Measurements from ENCODE around the gene SLAMF1.
"Not testable (repeated sequence)": the region's sequence is repeated elsewhere in the genome, so short reads cannot be mapped to it uniquely, and the experiment has no call there.

The SLAMF1 gene

DNA sequence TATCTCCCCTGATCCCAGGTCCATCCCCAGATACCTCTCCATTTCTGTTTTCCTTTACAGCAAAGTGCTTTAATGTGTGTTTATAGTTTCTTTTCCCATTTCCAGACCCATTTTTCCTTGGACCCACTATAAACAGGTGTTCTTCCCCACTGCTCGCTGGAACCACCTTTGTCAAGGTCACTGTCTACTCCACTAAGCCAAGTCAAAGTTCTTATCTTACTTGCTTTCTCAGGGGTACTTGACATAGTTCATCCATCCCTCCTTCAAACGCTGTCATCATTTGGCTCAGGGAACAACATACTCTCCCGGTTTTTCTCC lies 8.3 kb downstream of the SLAMF1 start:
- no peak for DNase-seq

DNA sequence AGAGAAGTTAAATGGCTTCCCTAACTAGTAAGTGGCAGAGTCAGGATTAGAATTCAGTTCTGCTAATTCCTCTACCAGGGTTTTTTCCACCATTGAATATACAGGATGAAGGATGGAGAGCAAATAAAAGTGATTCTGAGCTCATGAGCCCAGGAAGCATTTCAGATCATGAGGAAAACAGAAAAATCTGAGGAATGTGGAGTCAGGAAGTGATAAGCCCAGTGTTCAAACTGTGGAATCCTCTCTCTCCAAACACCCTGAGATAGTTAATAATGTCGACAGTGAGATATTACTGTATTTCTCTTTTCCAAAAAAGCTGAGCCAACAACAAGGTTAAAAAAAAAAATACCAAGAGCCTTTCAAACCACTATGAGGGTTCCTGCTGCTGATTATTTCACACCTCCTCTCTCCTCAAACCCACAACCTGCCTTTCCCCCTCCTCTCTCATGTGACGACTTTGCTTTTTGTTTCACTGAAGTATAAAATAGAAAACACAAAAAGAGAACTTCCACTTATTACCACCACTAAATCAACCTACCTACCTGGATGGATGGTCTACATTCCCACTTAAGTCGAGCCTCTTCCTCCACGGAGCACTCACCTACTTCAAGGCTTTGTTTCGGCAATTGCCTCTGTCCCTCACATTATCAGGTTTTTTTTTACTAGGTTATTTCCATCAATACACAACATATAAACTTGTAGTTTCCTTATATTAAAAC lies 8.9 kb downstream of the SLAMF1 start:
- peak; percentile 50 for DNase-seq

DNA sequence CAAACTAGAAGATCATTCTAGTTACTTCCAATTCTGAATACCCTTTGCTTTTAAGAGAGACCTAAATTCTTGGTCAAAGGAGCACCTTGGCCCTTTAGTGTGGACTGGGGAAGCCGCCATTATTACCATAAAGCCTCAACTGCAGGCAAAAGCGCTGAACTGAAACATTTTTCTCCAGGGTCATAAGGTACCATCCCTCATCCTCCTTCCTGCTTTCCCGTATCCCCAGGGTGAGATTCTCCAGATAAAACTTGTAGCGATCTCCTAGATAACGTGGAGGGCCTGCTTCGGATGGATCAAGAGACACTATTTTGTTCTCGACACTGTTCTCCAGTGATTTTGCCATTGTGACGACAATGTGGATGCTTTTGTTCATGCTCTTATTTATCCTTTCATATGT lies 9.8 kb downstream of the SLAMF1 start:
- no peak for DNase-seq

DNA sequence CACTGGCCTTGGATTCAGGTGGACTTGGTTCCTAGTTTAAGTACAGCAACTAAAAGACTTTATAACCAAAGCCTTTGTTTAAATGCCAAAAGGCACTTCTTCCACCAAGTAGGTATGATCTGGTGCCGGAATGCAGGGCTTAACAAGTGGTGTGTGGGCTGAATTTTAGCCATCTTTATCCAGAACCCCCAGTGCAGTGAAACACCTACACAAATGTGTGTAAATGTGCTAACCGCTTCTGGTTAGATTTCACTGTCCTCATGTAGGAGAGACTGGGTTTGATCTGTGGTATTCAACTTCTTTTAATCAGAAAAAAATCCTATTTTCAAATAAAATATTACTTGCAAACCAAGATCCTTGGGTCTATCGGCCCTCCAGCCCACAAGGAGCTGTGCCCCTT lies 10.3 kb downstream of the SLAMF1 start:
- DNase-seq: no peak

DNA sequence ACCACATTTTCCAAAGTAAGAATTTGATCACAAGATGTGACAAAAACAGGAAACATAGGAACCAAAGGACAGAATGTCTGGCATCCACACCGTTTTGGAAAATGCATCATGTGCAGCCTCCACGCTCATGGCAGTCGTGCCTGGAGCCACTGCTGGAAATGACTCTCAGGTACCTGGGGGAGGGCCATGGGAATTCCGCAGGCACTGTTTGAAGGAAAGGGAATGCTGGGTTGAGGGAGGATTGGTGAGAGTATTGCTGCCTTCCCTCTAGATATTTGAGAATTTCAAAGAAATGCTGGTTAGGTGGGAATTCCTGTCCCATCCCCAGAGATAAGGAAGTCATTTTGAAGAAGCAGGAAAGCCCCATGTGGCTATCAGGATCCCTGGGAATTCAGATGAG lies 10.8 kb downstream of the SLAMF1 start:
- no peak for DNase-seq

DNA sequence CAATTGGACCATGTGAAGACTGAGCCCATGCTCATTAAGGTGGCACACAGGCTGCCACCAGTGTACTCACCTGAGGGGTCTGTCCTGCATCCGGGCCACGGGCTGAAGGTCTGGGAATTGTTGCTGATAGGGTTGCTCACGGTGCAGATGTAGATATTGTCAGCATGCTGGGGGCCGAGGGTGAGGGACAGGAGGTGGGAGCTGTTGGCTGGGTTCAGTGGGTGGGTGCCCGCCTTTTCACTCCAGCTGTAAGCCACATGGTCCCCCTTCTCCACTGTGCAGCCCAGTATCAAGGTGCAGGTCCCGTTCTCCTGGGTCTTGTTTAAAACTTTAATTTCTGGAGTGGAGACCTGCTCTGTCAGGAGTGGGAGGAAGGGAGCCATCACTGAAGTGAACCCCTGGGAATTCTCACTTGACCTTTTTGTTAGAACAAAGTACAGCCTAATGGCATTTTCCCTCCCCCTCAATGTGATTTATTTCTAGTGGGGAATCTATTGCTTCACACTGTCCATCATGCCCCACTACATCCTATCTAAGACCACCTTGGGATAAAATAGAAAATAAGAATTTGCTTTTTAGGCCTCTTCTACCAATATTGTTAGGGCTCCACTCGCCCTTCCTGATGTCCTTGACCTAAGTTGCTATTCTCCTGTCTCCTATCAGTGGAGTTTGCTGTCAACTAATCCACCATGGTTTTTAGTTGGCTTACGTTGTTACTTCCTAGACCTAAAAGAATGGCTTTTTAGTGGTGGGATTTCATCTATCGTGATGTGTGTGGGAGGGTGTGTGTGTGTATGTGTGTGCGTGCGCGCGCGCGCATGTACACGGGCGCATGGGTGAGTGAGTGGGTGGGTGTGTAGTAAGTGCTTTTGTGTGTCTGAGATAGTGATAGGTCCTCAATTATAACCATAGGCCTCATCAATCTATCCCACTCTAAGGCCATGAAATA lies 12.0 kb downstream of the SLAMF1 start:
- DNase-seq: no peak

DNA sequence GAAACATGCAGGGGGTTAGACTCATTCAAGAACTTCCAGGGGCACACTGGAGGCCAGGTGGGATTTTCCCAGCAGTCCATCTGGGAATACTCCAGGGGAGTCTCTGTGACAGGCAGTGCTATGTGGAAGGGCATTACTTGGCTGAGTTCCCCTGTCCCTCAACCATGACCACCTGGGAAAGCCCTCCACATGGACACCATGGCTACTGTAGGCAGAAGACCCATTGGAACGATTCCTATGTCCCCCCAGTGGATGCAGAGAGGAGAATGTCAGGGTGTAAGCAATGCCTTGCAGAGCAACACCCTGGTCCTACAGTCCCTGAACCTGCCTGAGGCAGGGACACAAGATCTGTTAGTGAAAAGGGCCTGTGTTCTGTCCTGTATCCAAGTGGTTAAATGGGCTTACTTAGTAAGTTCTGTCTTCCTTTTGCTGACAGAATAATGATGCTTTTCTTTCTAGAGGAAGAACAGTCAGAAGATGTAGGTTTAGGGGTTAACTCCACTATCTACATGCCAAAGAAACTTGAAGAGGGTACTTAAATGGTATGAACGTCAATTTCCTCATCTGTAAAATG lies 13.4 kb downstream of the SLAMF1 start:
- DNase-seq: no peak

DNA sequence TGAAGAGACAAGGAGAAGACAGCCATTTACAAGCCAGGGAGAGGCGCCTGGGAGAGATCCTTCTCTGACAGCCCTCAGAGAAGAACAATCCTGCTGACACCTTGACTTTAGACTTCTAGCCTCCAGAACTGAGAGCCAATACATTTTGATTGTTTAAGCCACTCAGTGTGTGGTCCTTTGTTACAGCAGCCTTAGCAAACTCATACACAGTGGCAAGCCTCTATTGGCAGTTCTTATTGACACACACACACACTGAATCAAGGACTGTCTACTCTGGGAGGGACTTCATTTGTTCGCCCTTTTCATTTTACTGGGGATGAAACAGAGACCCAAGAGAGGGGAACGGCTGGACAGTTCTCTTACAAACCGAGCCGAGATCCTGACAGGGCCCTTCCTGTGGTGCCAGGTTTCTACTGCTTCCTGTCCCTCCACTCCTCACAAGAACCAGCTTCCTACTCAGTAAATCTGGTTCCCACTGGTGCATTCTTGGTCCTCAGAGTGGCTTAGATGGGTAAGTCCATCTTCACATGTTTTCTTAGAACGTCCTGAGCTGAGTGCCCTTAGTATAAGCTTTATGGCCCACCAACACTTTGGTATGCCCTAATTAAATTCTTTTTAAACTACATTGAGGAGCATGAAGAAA lies 14.7 kb downstream of the SLAMF1 start:
- DNase-seq: no peak

DNA sequence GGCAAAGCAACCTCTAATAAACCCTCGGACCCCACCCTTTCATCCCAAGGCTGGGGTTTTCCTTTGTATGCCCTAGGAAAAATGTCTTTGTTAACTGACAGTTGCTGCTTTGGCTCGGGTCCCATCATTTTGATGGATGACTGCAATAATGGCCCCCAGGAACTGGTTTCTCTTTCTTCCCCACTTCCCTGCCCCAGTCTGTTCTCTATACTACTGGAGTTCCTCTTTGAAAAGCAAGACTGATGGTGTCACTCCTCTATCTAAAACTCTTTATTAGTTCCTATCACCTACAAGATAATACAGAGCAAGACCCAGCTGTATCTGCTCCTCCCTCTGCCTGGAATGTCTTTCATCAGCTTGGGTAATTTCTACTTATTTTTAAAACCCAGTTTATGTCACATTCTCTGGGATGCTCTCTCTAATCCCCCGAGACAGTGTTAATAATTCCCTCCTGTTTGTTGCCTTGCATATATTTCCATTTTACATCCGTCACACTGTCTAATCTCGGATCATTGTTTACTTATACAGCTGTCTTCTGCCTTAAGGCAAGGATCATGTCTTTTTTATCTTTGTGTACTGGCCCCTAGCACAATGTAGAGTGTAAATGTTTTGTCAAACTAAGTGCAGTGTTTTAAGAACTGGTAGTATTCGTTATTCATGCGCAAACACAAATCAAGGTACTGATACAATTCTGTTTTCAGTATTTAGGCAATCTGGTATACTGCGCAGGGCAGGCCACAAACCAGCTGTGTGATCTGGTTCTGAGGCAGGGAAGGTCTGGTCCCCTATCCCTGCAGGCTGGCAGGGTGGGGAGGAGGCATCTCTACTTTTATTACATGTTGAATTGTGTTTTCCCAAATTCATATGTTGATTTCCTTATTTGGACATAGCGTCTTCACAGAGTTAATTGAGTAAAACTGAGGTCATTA lies 16.1 kb downstream of the SLAMF1 start:
- DNase-seq: no peak

DNA sequence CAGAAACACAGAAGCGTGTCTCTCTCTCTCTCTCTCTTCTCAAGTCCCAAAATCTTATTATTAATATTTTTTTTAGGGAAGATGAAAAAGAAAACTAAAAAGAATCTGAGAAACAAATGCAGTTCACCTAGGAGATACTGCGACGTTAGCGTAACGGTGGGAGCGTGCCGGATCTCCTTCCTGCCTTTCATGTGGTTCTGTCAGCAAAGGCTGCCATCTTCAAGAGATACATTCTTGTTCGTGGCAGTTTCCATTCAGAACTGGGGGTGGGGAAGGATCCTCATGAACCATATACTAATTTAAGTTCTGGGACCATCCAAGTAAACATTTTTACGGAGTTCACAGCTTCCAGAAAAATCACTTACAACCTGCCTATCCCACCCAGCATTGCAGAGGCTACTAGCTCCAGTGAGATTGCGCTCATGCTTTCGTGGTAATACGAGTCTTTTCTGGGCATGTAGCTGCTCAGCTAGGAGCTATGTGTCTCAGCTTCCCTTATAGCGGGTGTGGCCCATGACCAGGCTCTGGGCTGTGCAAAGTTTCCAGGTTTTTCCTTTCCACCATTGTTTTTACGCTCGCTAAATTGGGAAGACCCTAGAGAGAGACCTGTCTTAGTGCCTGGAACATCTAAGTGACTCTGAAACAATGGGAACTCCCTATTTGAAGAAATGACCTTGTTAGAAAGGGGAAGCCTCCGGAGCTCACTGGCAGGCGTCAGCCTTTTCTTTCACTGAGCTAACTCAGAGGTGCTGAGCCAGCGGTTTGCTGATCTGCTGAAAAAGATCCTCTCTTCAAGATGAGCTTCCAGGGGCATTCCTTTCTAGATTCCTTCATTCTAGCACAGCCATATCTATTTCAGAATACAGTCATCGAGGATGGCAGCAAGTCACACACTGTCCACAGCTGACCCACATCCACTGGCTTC lies 17.3 kb downstream of the SLAMF1 start:
- peak; percentile 76 for DNase-seq

DNA sequence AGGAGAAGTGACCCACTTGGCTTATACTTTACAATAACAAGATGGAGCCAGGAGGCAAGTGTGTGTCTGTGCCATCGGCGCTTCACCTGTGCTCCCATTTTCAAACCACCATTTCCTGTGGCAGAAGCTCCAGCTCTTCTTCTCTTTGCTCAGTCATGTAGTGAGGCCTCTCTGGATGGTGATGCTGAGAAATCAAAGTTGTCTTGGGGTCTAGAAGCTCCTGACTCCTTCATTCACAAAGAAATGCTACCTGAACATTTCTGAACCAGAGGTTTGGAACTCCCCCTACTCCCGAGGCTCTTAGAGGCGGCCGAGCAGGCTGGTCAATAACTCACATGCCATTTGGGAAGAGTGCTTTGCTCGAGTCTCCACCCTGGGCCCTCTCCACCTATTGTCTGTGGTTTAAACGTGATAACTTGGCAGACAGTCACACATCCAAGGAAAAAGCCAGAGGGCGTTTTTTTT lies 18.0 kb downstream of the SLAMF1 start:
- peak; percentile 27 for DNase-seq

DNA sequence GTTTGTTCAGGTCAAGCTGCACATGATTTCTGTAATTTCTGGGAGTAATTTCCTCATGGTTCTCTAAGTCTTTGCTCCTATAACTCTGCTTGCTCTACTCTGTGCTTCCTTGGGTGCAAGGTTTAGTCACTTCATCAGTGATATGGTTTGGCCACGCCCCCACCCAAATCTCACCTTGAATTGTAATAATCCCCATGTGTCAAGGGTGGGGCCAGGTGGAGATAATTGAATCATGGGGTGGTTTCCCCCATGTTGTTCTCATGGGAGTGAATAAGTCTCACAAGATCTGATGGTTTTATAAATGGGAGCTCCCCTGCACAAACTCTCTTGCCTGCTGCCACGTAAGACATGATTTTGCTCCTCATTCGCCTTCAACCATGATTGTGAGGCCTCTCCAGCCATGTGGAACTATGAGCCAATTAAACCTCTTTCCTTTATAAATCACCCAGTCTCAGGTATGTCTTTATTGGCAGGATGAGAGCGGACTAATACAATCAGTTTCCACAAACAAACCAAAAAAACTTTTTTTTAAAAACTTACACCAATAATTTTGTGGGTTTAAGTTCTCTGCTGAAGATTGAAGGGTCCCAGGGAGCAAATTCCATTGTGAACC lies 19.1 kb downstream of the SLAMF1 start:
- DNase-seq: not testable (repeated sequence)

DNA sequence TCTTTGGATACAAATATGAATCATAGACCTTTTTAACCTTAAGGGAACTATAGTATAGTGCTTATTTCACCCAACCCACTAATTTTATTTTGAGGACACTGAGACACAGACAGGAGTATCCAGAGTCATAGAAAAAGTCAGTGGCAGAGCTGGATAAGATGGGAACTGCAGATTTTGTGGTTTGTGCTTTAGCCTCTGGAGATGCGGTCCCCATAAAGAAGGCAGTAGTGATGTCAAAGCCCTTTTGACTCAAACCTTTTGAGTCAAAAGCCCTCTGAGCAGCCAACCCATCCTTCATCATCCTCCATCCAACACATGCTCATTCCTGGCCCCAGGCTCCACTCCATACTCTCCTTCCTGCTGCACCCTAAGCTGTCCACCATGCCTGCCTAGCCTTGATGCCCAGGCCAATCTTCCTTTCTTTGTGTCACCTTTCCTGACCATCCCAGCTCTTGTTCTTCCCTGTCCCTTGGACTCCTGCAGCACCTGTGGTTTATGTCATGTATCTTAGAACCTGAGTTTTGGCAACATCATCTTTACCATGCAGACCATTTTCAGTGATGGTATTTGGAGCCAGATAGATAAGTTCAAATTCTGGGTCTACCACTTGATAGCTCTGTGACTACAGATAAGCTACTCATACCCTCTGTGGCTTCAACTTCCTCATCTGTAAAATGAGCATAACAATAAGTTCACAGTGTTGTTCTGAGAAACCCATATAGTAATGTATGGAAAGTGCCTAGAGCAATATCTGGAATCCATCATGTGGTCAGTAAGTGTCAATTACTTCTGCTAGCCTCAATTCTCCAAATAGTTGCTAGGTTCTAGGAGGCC lies 20.1 kb downstream of the SLAMF1 start:
- DNase-seq: no peak

DNA sequence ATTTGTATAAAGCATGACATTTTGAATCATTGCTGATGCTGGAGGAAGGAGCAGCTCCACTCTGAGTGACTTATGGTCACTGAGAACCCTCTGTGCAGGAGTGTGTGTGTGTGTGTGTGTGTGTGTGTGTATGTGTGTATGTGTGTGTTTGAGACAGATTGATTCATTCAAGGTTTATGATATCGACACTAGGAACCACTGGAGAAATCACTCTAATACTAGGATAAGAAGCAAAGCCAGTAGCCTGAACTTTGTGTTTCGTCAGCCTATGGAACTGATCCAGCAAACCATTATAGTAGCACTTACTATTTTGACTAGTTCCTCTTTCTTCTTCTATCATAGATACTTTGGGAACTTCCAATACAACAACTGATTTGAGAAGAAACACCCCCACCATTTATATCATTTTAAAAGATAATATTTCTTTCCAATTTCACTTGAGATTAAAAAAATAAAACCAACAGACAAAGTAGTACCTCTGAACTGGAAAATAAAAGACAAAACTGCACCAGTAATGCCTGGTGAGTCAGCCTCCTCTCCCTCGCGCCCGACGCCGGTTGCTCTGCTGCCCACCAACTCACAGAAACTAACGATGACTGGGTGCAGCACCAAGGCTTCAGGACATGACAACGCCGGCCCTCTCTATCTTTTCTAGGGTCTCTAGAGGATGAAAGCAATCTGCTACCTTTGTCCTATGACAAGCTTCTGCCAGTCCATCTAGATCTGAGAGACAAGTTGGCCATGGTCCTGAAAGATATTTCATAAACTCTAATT lies 20.9 kb downstream of the SLAMF1 start:
- peak; percentile 38 for DNase-seq

DNA sequence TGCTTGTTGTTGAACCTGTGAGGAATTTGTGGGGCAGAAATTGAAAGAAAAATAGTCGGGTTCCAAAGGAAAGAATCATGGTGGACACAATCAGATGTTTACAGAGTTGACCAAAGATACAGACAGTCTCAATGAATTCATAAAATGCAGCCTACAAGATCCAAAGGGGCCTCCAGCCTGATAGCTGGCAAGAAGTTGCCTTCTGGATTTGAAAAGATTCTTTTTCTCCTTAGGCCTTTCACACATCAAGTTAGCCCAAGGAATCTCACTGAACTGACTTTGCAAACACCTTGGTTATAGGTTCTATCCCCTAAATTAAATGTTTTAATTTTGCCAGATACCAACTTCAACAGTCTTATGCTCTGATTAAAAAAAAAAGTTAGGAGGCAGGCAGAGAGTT lies 21.5 kb downstream of the SLAMF1 start:
- DNase-seq: no peak

DNA sequence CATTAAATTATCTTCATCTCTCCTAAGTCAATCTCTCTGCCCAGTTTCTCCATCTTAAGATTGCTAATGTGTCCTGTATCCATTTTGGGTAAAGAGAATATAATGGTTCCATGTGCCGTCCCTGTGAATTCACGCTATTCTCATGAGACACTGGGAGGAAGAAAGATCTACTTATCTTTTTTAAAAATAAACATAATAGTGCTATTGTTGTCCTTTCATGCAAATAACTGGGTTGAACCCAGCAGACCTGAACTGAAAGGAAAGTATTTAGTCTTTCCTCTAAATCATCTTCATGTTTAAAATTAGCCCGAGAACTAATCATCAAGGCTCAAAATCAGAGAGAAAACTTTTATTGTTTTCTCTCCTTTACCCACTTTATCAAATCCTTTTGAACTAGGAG lies 22.4 kb downstream of the SLAMF1 start:
- no peak for DNase-seq

DNA sequence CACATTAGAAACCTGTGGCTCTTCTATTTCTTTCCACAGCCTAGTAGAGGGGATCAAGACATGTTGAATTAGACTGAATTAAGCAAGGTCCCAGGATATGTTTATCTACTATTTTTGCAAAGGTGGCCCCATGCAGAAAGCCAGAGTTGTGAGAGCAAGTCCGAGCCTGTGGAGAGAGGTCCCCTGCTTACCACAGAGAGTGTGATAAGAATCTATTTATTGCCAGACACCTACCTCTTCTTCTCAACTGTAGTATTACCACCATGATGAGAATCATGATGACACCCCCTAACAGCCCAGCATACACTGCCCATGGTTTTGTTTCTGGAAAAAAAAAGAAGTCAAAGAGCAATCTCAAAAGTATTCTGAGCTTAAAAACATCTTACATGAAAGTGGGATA lies 23.0 kb downstream of the SLAMF1 start:
- DNase-seq: no peak

DNA sequence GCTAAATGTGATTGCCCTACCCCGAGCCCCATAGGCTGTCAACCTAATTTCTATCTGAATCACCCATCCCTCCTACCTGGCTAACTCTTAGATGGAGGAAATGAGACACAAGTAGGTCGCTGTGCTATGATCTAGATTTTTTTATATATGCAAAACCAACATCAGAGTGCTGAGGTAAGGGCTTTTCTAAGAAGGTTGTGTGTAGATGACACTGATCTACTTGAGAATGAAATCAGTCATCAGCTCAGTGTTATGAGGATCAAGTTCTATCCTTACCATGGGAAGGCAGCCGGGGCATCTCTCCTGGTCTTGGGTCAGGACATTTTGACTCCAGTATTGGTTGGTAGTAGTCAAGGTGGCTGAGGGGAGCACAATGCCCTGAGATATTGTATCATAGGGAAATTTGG lies 23.6 kb downstream of the SLAMF1 start:
- DNase-seq: no peak

Data from effector CD4-positive, alpha-beta T cell (primary cell).